ENCODE measurements around the gene PLPPR1.

PLPPR1 gene

GRCh38 chr9:101247297-101247696, 218.8 kb downstream of the PLPPR1 start:
- Histone ChIP-seq H3K27me3 (replicated peaks; ENCODE audit: insufficient read depth, low read length) (no peaks in the 10 kb centered on the region), H3K79me2 (ENCODE audit: low read length) (no peaks in the 10 kb centered on the region), H4K20me1 (ENCODE audit: insufficient read depth, low read length) (no peaks in the 10 kb centered on the region), H3K9ac (ENCODE audit: low read length) (no peak overlapping the region), H3K4me3 (ENCODE audit: low read length) (no peak overlapping the region), H3K27ac (ENCODE audit: low read length) (no peak overlapping the region), H3K36me3 (replicated peaks; ENCODE audit: insufficient read depth, low read length) (no peaks in the 10 kb centered on the region), H3F3A (ENCODE audit: insufficient read depth, low read length) (no peaks in the 10 kb centered on the region), H3K4me2 (ENCODE audit: low read depth, low read length) (no peak overlapping the region), H3K9me2 (replicated peaks; ENCODE audit: insufficient read depth, low read length) (no peaks in the 10 kb centered on the region), H2AFZ (ENCODE audit: low read length) (no peak overlapping the region; the same call in 1 of the 2 replicates), H3K4me1 (ENCODE audit: low read length) (peaks cover 7% of the 10 kb centered on the region; the same call in 1 of the 2 replicates), H3K9me3 (replicated peaks; ENCODE audit: insufficient read depth, low read length) (no peaks in the 10 kb centered on the region)
- TF ChIP-seq CTCF (IDR thresholded peaks at IDR 0.05; ENCODE audit: low read length) (no peak), EZH2 (optimal IDR thresholded peaks at IDR 0.05; ENCODE audit: low read depth, low read length) (no peak), EZH2phosphoT487 (IDR thresholded peaks at IDR 0.05; ENCODE audit: low read length) (no peak)
- peak; percentile 49 for DNase-seq

GRCh38 chr9:101254733-101255433, 226.4 kb downstream of the PLPPR1 start:
- Histone ChIP-seq H3K4me3 (ENCODE audit: low read length) (no peak overlapping the region), H3K27me3 (replicated peaks; ENCODE audit: insufficient read depth, low read length) (no peaks in the 10 kb centered on the region), H3K36me3 (replicated peaks; ENCODE audit: insufficient read depth, low read length) (no peaks in the 10 kb centered on the region), H3F3A (ENCODE audit: insufficient read depth, low read length) (no peaks in the 10 kb centered on the region), H2AFZ (ENCODE audit: low read length) (no peak overlapping the region), H3K27ac (ENCODE audit: low read length) (no peak overlapping the region), H3K9me2 (replicated peaks; ENCODE audit: insufficient read depth, low read length) (no peaks in the 10 kb centered on the region), H3K9me3 (replicated peaks; ENCODE audit: insufficient read depth, low read length) (no peaks in the 10 kb centered on the region), H3K79me2 (ENCODE audit: low read length) (no peaks in the 10 kb centered on the region), H3K4me1 (ENCODE audit: low read length) (no peaks in the 10 kb centered on the region), H3K4me2 (ENCODE audit: low read depth, low read length) (no peak overlapping the region), H4K20me1 (ENCODE audit: insufficient read depth, low read length) (no peaks in the 10 kb centered on the region), H3K9ac (ENCODE audit: low read length) (no peak overlapping the region)
- TF ChIP-seq CTCF (IDR thresholded peaks at IDR 0.05; ENCODE audit: low read length) (no peak), EZH2 (optimal IDR thresholded peaks at IDR 0.05; ENCODE audit: low read depth, low read length) (no peak), EZH2phosphoT487 (IDR thresholded peaks at IDR 0.05; ENCODE audit: low read length) (no peak)
- DNase-seq = no peak

GRCh38 chr9:101264727-101265126, 236.2 kb downstream of the PLPPR1 start:
- H3K4me2 ChIP-seq (ENCODE audit: low read depth, low read length) = no peak overlapping the region
- H3K27me3 ChIP-seq (replicated peaks; ENCODE audit: insufficient read depth, low read length) = no peaks in the 10 kb centered on the region
- H3K4me1 ChIP-seq (ENCODE audit: low read length) = no peaks in the 10 kb centered on the region
- no peak overlapping the region for H3K27ac ChIP-seq (ENCODE audit: low read length)
- DNase-seq = no peak
- no peak overlapping the region for H3K9ac ChIP-seq (ENCODE audit: low read length)
- H3K79me2 ChIP-seq (ENCODE audit: low read length) = no peaks in the 10 kb centered on the region
- no peaks in the 10 kb centered on the region for H4K20me1 ChIP-seq (ENCODE audit: insufficient read depth, low read length)
- no peaks in the 10 kb centered on the region for H3K36me3 ChIP-seq (replicated peaks; ENCODE audit: insufficient read depth, low read length)
- H3F3A ChIP-seq (ENCODE audit: insufficient read depth, low read length) = no peaks in the 10 kb centered on the region
- H3K9me2 ChIP-seq (replicated peaks; ENCODE audit: insufficient read depth, low read length) = no peaks in the 10 kb centered on the region
- no peak overlapping the region for H3K4me3 ChIP-seq (ENCODE audit: low read length)
- no peaks in the 10 kb centered on the region for H3K9me3 ChIP-seq (replicated peaks; ENCODE audit: insufficient read depth, low read length)
- TF ChIP-seq CTCF (IDR thresholded peaks at IDR 0.05; ENCODE audit: low read length) (no peak), EZH2 (optimal IDR thresholded peaks at IDR 0.05; ENCODE audit: low read depth, low read length) (no peak), EZH2phosphoT487 (IDR thresholded peaks at IDR 0.05; ENCODE audit: low read length) (no peak)
- H2AFZ ChIP-seq (ENCODE audit: low read length) = no peak overlapping the region
